GM21528 (cell line): ENCODE measurements around the gene DNMBP.
A peak's percentile ranks its signal among the peaks of the same experiment; 100 is the strongest.
"Not testable (repeated sequence)": the region's sequence is repeated elsewhere in the genome, so short reads cannot be mapped to it uniquely, and the experiment has no call there.

Experiments
- ATAC-seq: cut with Tn5 transposase; IDR thresholded peaks from one replicate; pipeline ENCODE4 v1.9.1; 2021; ENCODE audit warnings: mild to moderate bottlenecking, moderate library complexity; ENCODE audit not compliant: unreplicated experiment, low FRiP score

Gene DNMBP

DNA sequence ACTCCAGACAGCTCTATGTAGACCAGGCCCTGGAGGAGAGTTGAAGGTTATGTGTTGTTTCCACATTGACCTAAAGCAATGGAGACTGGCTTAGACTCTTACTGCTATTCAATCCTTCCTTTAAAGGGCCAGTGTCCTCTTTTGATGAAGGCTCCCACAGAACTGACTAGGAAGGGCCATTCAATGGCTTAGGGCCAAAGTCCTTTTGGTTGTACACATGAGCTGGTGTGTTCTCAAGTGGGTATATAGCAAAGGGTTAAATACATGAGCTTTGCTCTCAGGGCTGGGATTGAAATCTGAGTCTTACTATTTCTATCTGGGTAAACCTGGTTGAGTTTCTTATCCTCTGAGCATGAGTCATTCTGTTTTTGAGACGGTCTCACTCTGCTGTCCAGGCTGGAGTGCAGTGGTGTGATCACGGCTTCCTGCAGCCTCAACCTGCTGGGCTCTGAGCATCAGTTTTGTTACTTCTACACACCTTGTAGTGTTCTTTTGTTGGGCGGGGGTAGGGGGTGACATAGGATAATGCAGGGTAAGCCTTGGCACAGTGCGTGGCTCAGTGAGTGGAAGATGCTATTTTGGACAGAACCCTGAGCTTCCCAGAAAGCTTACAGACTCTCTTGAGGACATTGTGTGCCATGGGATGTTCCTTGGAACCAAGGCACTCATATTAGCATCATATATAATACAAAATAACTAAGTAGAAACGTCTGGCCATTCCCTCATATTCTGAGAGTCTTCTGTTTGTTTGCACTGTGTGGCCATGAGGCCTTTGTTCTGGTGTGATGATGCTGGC, 137.2 kb downstream of the DNMBP start:
- ATAC-seq: no peak

DNA sequence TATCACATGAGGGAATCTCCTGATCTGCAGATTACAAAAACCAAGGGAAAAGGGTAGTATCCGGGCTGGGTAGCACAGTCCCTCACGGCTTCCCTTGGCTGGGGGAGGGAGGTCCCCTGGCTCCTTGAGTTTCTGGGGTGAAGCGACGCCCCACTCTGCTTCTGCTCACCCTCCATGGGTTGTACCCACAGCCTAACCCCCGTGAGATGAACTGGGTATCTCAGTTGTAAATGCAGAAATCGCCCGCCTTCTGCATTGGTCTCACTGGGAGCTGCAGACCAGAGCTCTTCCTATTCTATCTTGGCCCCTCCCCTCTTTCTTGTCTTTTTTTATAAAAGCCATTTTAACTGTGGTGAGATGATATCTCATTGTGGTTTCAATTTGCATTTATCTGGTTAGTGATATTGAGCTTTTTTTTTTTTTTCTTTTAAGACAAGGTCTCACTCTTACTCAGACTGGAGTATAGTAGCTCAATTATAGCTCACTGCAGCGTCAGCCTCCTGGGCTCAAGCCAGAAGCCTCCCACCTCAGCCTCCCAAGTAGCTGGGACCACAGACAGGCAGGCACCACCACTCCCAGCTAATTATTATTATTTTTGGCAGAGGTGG, 139.5 kb downstream of the DNMBP start:
- ATAC-seq: no peak

DNA sequence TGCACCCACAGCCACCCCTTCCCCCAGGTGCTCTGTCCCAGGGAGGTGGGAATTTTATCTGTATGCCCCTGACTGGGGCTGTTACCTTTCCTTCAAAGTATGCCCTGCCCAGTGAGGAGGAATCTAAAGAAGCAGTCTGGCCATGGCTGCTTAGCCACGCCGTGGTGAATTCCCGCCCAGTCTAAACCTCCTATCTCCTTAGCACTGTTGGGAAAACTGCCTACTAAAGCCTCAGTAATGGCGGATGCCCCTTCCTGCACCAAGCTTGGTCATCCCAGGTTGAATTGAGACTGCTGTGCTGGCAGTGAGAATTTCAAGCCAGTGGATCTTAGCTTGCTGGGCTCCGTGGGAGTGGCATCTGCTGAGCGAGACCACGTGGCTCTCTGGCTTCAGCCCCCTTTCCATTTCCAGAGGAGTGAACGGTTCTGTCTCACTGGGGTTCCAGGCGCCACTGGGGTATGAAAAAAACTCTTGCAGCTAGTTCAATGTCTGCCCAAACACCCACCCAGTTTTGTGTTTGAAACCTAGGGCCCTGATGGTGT, 140.1 kb downstream of the DNMBP start:
- no peak for ATAC-seq

DNA sequence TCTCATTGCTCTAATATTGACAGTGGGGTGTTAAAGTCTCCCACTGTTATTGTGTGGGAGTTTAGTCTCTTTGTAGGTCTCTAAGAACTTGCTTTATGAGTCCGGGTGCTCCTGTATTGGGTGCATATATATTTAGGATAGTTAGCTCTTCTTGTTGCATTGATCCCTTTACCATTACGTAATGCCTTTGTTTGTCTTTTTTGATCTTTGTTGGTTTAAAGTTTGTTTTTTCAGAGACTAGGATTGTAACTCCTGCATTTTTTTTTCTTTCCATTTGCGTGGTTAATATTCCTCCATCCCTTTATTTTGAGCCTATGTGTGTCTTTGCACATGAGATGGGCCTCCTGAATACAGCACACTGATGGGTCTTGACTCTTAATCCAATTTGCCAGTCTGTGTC, 142.5 kb downstream of the DNMBP start:
- ATAC-seq: not testable (repeated sequence)

DNA sequence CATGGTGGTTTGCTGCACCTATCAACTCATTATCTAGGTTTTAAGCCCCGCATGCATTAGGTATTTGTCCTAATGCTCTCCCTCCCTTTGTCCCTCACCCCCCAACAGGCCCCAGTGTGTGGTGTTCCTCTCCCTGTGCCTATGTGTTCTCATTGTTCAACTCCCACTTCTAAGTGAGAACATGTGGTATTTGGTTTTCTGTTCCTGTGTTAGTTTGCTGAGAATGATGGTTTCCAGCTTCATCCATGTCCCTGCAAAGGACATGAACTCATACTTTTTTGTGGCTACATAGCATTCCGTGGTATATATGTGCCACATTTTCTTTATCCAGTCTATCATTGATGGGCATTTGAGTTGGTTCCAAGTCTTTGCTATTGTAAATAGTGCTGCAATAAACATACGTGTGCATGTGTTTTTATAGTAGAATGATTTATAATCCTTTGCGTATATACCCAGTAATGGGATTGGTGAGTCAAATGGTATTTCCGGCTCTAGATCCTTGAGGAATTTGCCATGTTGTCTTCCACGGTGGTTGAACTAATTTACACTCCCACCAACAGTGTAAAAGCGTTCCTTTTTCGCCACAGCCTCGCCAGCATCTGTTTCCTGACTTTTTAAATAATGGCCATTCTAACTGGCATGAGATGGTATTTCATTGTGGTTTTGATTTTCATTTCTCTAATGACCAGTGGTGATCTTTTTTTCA, 146.1 kb downstream of the DNMBP start:
- not testable (repeated sequence) for ATAC-seq

DNA sequence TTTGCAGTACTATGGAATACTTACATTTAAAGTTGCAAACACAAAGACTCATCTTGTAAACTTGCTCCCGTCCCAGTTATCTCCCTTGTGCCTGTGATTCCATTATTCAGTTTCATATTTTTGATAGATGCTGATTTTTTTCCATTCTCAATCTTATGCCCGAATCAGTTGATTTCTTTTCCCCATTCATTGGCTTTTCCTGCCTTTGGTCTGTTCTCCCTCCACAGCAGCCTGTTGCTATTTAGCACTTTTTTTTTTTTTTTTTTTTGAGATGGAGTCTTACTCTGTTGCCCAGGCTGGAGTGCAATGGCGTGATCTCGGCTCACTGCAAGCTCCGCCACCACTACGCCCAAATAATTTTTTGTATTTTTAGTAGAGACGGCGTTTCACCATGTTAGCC, 149.3 kb downstream of the DNMBP start:
- no peak for ATAC-seq

DNA sequence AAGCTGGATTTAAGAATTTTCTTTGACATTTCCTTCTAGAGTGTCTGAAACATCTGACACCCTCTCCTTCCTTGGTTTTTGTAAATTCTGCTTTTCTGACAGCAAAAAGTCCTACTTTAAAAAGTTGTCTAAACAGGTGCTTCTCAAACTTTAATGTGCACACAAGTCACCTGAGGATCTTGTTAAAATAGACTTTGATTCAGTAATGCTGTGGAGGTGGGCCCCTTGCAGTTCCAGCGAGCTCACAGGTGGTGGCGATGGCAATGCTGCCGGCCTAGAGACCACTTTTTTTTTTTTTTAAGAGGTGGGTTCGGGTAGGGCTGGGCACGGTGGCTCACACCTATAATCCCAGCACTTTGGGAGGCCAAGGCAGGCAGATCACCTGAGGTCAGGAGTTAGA, 150.2 kb downstream of the DNMBP start:
- ATAC-seq: no peak

DNA sequence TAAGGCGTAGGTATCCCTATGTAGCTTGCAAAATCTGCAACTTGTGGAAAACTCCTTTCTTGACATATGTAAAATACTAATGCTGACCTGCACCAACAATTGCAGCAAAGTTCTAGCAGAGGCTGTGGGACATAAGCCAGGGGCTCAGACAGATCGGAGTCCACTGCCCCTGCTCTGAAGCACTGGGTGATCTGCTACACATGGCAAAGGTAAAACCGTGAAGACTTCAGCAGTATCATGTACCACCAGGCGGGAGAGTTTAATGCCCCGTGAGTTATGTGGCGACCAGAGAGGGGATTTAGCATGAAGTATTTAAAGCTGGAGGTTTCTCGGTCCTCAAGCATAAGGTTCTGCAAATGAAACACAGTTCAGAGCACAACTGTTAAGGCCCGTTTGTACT, 150.9 kb downstream of the DNMBP start:
- no peak for ATAC-seq

DNA sequence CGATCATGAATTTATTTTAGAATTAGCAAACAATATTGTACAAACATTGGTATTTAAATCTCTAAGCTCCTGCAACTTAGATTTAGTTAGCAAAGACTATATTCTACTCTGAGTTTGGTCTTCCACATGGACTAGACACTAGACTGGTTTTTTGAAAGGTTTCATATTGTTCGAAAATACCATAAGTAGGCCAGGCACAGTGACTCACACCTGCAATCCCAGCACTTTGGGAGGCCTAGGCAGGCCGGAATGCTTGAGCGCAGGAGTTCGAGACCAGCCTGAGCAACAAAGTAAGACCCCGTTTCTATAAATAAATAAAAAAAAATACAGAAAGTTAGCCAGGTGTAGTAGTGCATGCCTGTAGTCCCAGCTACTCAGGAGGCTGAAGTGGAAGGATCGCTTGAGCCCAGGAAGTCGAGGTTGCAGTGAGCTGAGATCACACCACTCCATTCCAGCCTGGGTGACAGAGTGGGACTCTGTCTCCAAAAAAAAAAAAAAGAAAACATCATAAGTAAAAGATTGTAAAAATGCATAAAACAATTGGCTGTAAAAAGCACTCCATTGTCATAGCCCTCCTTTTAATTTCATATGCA, 154.2 kb downstream of the DNMBP start:
- no peak for ATAC-seq

DNA sequence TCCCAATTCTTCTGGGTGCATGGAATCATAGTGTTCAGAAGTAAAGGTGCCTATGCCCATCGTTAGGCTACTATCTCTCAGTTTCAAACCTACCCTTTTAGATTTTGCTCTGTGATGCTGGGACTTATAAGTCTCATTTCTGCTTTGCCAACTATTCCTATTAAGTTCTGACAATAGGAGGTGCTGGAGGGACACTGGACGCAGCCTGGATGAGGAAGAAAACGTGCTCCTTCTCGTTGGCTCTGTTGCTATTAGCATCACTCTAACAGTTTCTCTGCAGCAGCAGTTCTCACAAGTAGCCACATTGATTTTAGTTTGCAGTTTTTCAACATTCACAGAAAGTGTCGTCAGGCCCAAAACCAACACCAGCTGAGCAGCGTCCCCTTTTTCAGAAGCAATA, 154.9 kb downstream of the DNMBP start:
- no peak for ATAC-seq

DNA sequence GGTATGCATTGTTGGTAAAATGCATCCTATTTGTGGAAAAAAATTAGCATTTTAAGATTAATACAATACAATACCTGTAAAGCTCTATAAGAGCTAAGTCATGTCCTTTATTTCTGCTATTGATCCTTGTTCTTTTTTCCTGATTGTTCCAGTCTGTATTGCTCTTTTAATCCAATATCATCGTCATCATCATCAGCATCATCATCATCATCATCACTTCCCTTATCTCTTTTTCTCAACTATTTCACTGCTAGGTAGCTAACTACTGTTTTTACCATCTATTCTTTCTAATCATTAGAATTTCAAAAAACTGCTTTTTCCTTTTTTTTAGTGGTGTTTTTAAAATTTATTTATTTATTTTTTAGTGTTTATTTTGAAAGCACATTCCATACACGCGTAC, 156.1 kb downstream of the DNMBP start:
- ATAC-seq: no peak

DNA sequence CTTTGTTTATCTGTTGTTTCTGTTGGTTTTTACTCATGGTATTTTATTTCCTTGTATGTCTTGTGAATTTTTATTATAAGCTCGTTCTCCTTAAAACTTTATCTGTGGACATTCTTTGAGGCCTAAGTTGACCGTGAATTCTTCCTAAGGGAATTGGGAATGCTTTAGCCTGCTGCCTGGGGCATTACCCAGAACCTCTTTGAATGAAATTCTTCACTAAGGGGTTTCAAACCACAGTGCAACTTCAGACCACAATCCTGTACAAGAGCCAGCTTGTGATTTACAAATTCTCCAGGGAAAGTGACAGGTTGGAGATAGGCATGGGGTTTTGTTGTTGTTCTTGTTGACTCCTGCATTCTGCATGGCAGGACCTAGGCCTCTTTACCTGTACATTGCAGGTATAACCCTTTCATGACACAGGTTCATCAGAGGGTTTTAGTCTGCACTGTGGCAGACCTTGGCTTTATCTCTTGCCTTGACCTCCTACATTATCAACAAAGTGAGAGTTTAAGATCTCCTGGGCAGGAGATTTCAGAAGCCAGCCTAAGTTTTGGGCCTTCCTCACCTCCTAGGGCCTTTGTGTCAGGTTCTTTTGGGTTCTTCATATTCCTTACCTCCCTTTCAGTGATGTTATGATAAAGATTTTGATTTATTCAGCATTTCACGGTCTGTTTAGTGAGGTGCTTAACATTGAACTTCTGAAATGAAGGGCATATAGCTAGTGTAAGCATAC, 157.1 kb downstream of the DNMBP start:
- no peak for ATAC-seq

DNA sequence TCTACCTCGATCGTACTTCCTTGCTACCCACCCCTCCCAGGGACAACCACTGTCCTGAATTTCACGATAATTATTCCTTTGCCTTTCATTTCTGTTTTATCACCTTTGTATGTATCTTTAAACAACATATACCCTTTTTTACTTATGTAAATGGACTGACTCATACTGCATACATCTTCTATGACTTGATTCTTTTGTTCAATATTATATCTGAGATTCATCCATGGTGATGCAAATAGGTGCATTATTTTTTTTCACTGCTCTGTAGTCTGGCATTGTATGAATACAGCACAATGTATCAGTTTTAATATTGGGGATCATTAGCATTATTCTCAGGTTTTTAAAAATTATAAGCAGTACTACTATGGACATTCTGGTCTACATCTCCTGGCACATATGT, 157.9 kb downstream of the DNMBP start:
- ATAC-seq: no peak

DNA sequence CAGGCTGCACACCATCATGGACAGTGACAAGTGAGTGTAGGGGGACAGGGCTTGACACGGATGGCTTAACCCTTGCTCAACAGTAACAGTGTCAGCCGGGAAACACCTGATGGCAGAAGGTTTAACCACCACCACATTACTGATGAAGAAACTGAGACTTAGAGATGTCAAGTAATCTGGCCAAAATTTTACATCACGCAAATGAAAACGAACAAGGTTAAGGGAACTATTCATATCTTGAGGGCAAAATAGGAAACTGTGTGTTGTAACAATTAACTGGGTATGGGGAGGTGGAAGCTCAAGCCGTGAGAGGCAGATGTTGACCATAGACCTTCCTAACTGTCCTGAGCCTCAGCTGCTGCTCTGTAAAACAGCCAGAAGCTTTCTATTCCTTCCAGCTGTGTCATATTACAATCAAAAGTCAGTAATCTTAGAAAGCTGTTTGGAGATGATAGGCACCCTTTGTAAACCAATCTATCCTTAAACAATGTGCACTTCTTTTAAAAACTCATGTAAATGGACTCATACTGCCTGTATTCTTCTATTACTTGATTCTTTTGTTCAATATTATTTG, 158.9 kb downstream of the DNMBP start:
- no peak for ATAC-seq

DNA sequence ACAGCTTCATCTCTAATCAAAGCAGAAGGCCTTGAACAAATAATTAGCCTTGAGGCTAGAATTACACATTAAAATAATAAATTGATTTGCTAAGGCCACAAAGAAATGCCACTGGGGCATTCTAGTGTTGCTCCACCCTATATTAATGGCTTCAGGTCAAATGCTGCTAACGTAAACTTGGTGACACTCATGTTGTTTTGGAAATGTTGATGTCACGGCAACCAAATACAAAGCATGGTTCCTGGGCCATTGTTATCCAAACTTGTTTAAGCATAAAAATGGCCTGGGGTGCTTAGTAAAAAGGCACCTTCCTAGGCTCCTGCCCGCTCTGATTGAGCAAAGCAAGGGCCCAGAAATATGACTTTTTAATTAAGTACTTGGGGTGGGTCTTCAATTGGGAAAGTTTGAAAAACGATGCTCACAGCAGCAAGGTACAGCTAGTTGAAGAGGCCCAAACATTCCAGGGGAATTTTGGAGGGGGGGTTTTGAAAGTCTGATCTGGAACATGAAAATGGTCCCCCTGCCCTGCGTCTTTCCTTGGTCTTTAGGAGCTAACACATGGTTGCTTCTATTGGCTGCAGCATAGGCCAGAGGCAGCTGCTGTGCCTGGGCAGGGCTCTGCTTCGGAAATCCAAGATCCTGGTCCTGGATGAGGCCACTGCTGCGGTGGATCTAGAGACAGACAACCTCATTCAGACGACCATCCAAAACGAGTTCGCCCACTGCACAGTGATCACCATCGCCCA, 159.6 kb downstream of the DNMBP start:
- no peak for ATAC-seq

DNA sequence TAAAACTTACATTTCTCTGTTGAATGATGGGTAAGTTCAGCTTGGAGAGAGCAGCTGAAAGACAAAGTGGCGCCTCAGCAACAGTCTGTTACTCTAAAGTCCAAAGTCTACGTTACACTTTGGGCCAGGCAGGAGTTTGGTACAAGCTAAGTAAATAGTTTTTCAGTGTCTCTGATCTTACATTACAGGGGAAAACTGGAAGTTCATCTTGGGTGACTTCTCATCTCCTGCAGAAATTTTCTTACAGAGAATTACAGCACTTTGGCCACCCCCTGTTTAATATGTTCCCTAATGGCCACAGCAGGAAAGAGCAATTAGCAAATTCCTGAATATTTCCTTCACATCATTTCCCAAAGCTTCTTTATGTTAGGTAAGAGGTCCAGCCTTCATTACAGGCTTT, 160.2 kb downstream of the DNMBP start:
- no peak for ATAC-seq

DNA sequence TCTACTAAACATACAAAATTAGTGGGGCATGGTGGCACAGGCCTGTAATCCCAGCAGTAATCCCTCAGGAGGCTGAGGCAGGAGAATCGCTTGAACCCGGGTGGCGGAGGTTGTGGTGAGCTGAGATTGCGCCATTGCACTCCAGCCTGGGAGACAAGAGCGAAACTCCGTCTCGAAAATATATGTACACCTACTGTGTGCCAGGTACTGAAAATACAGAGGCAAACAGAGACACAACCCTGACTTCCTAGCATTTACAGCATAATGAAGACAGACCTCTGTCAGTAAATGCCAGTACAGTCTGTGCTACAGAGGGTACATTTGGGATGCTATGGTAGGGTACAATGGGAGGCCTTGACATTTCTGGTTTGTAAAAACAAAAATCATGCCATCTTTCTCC, 160.7 kb downstream of the DNMBP start:
- ATAC-seq: no peak

DNA sequence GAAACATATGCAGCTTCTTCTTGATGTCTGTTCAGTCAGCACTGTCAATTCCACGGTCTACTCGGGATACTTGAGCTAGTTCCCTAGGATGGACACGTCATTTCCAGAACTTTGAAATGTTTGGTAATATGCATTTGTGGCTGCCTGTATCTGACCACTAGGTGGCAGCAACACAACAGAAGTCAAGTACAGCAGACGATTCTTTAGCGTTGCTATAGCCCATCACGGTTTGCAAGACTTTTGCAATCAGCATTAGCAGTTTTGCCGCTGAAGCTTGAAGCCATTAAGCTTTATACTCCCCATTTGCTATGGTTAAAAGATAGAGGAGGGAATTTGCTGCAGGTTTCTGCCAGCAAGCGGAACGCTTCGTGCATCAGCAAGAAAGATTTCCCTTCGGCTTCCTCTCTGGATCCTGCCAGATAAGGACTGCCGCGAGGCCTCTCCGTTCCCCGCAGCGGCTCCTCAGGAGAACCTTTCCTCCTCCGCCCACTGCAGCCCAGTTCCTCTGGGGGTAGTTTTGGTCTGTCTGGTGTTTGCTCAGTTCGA, 163.8 kb downstream of the DNMBP start:
- peak; percentile 74 for ATAC-seq

DNA sequence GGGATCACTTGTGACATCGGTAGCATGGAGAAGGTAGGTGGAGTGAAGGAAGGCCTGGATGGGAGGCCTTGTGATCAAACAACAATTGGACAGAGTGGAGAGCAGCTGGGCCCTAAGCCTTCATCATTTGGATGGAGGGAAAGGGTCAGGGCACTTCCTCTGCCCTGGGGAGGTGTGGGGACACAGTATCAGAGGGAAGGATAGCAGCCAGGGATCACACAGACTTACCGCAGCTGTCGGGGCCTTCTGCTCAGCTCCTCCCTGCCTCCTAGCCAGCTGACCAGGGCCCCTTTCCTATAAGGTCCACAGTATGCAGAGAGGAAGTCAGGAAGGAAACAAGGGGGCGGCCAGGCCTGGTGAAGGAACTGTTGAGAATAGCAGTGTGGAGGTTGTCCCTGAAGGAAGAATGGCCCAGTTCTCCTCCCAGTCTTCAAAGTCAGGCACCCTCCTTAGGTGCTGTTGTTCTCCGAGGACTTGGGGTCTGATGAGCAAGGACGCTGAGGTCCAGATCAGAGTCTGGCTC, 165.3 kb downstream of the DNMBP start:
- no peak for ATAC-seq
